Measurements from ENCODE around the gene TRAPPC1.

The TRAPPC1 gene

DNA sequence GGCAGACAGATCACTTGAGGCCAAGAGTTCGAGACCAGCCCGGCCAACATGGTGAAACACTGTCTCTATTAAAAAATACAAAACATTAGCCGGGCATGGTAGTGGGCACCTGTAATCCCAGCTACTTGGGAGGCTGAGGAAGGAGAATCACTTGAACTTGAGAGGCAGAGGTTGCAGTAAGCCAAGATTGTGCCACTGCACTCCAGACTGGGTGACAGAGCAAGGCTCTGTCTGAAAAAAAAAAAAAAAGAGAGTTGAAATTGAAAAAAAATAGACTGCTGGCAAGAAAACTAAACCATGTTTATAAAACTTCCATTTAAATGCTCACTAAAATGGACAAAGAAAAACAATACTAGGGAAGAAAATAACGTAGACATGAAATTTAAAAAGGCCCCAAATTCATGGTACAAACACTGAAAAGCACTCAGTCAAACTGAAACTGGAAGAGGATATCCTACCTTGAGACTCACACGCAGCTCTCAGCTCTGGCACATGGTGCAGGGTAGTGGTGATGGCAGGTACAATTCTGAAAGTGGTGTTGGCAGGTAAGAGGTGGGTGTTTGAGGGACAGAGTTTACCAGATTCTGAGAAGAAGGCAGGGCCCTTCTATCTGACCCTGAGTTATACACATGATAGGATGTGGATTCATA lies 19.5 kb upstream of the TRAPPC1 start:
- no peak overlapping the region for H3K27ac ChIP-seq (ENCODE audit: low read depth, low read length)
- H3F3A ChIP-seq (ENCODE audit: insufficient read depth): peaks cover 3% of the 10 kb centered on the region; the same call in 1 of the 2 replicates
- H3K27me3 ChIP-seq (ENCODE audit: low read length): no peaks in the 10 kb centered on the region
- H3K4me3 ChIP-seq (ENCODE audit: insufficient read depth, low read length, poor library complexity, severe bottlenecking): no peak overlapping the region
- H3K9me2 ChIP-seq (replicated peaks; ENCODE audit: insufficient read depth, low read length): no peaks in the 10 kb centered on the region
- H3K36me3 ChIP-seq (ENCODE audit: low read length): peaks cover 11% of the 10 kb centered on the region; the same call in 1 of the 2 replicates
- no peaks in the 10 kb centered on the region for H4K20me1 ChIP-seq (ENCODE audit: low read depth, low read length)
- H2AFZ ChIP-seq (ENCODE audit: low read depth, low read length, severe bottlenecking): no peak overlapping the region
- H3K79me2 ChIP-seq (ENCODE audit: insufficient read depth, low read length): no peaks in the 10 kb centered on the region
- H3K9ac ChIP-seq (ENCODE audit: low read length): no peak overlapping the region
- H3K4me2 ChIP-seq (ENCODE audit: low read depth, low read length, poor library complexity, severe bottlenecking): no peak overlapping the region
- H3K9me3 ChIP-seq (ENCODE audit: insufficient read depth, low read length): no peaks in the 10 kb centered on the region
- TF ChIP-seq EZH2phosphoT487 (conservative IDR thresholded peaks at IDR 0.05; ENCODE audit: low read length) (no peak), CTCF (IDR thresholded peaks at IDR 0.05; ENCODE audit: insufficient read depth, low read length, poor library complexity, severe bottlenecking) (no peak)

- H3K4me3 ChIP-seq (ENCODE audit: insufficient read depth, low read length, poor library complexity, severe bottlenecking): no peak overlapping the region
- no peak overlapping the region for H3K4me2 ChIP-seq (ENCODE audit: low read depth, low read length, poor library complexity, severe bottlenecking)
- no peaks in the 10 kb centered on the region for H3K79me2 ChIP-seq (ENCODE audit: insufficient read depth, low read length)
- H3K9me2 ChIP-seq (replicated peaks; ENCODE audit: insufficient read depth, low read length): no peaks in the 10 kb centered on the region
- H3K27me3 ChIP-seq (ENCODE audit: low read length): no peaks in the 10 kb centered on the region
- H3K9ac ChIP-seq (ENCODE audit: low read length): no peak overlapping the region
- H3F3A ChIP-seq (ENCODE audit: insufficient read depth): peaks cover 3% of the 10 kb centered on the region; the same call in 1 of the 2 replicates
- peaks cover 11% of the 10 kb centered on the region; the same call in 1 of the 2 replicates for H3K36me3 ChIP-seq (ENCODE audit: low read length)
- no peak overlapping the region for H3K27ac ChIP-seq (ENCODE audit: low read depth, low read length)
- no peaks in the 10 kb centered on the region for H4K20me1 ChIP-seq (ENCODE audit: low read depth, low read length)
- TF ChIP-seq EZH2phosphoT487 (conservative IDR thresholded peaks at IDR 0.05; ENCODE audit: low read length) (no peak), CTCF (IDR thresholded peaks at IDR 0.05; ENCODE audit: insufficient read depth, low read length, poor library complexity, severe bottlenecking) (no peak)
- H2AFZ ChIP-seq (ENCODE audit: low read depth, low read length, severe bottlenecking): no peak overlapping the region
- no peaks in the 10 kb centered on the region for H3K9me3 ChIP-seq (ENCODE audit: insufficient read depth, low read length)
These were observed 18.8 kb upstream of the TRAPPC1 start for GRCh38 chr17:7950578-7950977.

- no peak overlapping the region for H3K4me3 ChIP-seq (ENCODE audit: insufficient read depth, low read length, poor library complexity, severe bottlenecking)
- H3K27me3 ChIP-seq (ENCODE audit: low read length): no peaks in the 10 kb centered on the region
- H3K9me2 ChIP-seq (replicated peaks; ENCODE audit: insufficient read depth, low read length): no peaks in the 10 kb centered on the region
- H2AFZ ChIP-seq (ENCODE audit: low read depth, low read length, severe bottlenecking): no peak overlapping the region
- no peak overlapping the region for H3K9ac ChIP-seq (ENCODE audit: low read length)
- H3K4me2 ChIP-seq (ENCODE audit: low read depth, low read length, poor library complexity, severe bottlenecking): no peak overlapping the region
- H4K20me1 ChIP-seq (ENCODE audit: low read depth, low read length): no peaks in the 10 kb centered on the region
- H3F3A ChIP-seq (ENCODE audit: insufficient read depth): peaks cover 3% of the 10 kb centered on the region; the same call in 1 of the 2 replicates
- peaks cover 11% of the 10 kb centered on the region; the same call in 1 of the 2 replicates for H3K36me3 ChIP-seq (ENCODE audit: low read length)
- TF ChIP-seq EZH2phosphoT487 (conservative IDR thresholded peaks at IDR 0.05; ENCODE audit: low read length): no peak
- no peak for TF ChIP-seq CTCF (IDR thresholded peaks at IDR 0.05; ENCODE audit: insufficient read depth, low read length, poor library complexity, severe bottlenecking)
- no peaks in the 10 kb centered on the region for H3K79me2 ChIP-seq (ENCODE audit: insufficient read depth, low read length)
- no peaks in the 10 kb centered on the region for H3K9me3 ChIP-seq (ENCODE audit: insufficient read depth, low read length)
- H3K27ac ChIP-seq (ENCODE audit: low read depth, low read length): no peak overlapping the region
These were observed 15.9 kb upstream of the TRAPPC1 start for GRCh38 chr17:7947651-7948050.

Measured in SU-DHL-6 (cell line).